Activated B cell treated with CpG ODN at 0.5 μM for 24 hours (primary cell): ENCODE results near the gene LRRC63. TPM values are rescaled to one million over a fixed set of nuclear protein-coding genes. Genes with fewer than 3 reads are reported as not detected.
A peak's percentile ranks its signal among the peaks of the same experiment; 100 is the strongest.

Experiments used
- ATAC-seq: fragments of 200-7000 bp; cut with Tn5 transposase; one replicate; pipeline ENCODE4 v1.10.0; 2021; ENCODE audit warnings: low read depth, mild to moderate bottlenecking, moderate library complexity
- CTCF ChIA-PET: fragments of 350-600 bp; sonication (Branson Sonifier 250); formaldehyde crosslinking; loops from one replicate; lab custom pipeline; 2021; ENCODE audit warnings: antibody characterized with exemption; lab: Charles Lee
- POLR2A ChIA-PET: fragments of 350-600 bp; sonication (Branson Sonifier 250); formaldehyde crosslinking; loops from one replicate; lab custom pipeline; 2021; ENCODE audit warnings: antibody characterized with exemption; lab: Charles Lee
- DNase-seq: peaks from one replicate; pipeline ENCODE4 v3.0.0; 2022
- H3K27ac Mint-ChIP-seq: one replicate; pipeline ENCODE4 v1.8.0; 2020; ENCODE audit warnings: mixed read lengths
- H3K27me3 Mint-ChIP-seq: one replicate; pipeline ENCODE4 v1.8.0; 2021; ENCODE audit warnings: mixed read lengths
- H3K36me3 Mint-ChIP-seq: one replicate; pipeline ENCODE4 v1.8.0; 2021; ENCODE audit warnings: low read depth, mixed read lengths
- H3K4me1 Mint-ChIP-seq: one replicate; pipeline ENCODE4 v1.8.0; 2021; ENCODE audit warnings: mixed read lengths
- H3K4me3 Mint-ChIP-seq: one replicate; pipeline ENCODE4 v1.8.0; 2020; ENCODE audit warnings: mild to moderate bottlenecking, mixed read lengths
- H3K9me3 Mint-ChIP-seq: one replicate; pipeline ENCODE4 v1.8.0; 2020; ENCODE audit warnings: mixed read lengths
- CTCF ChIP-seq: fragments of 200-600 bp; IDR thresholded peaks from one replicate; pipeline ENCODE4 v1.8.0; 2022; ENCODE audit warnings: antibody characterized with exemption, mild to moderate bottlenecking
- intact Hi-C: fragments of 100-400 bp; cut with micrococcal nuclease; formaldehyde crosslinking; loops from one replicate; pipeline ENCODE4 v1.15.1; 2024
- total RNA-seq: library from RNA; stranded (reverse); gene quantifications from 2 replicates; pipeline ENCODE4 v1.2.3, GENCODE V29; 2022

Gene LRRC63
- total RNA-seq, 1 donor from 2014 or later, result not detected

- Mint-ChIP-seq H3K4me1 (peaks cover 80% of the 10 kb centered on the region), H3K36me3 (peaks cover 54% of the 10 kb centered on the region), H3K4me3 (peak overlapping the region; percentile 99), H3K27me3 (no peaks in the 10 kb centered on the region), H3K27ac (peak overlapping the region; percentile 98), H3K9me3 (no peaks in the 10 kb centered on the region)
- ChIA-PET CTCF (interaction anchor here (4.4 kb wide), 1 partner anchor 20 kb away, joined by 28 read pairs; no protein-coding TSS in a partner anchor), POLR2A (interaction anchor here (0.5 to 8.5 kb wide), 3 partner anchors 11 to 159 kb away, joined by 3 to 247 read pairs (median 4); no protein-coding TSS in a partner anchor)
- DNase-seq (no peak), ATAC-seq (no peak)
- no peak for TF ChIP-seq CTCF
- intact Hi-C loops, result loop anchor here (5.0 kb wide), 5 partner anchors 33 to 763 kb away; partner anchors contain the start of genes LRCH1 and SLC25A30
Observed at GRCh38 chr13:46179969-46180763, 31.6 kb upstream of the LRRC63 start.

- intact Hi-C loops, result loop anchor here (5.0 kb wide), 5 partner anchors 34 to 764 kb away; partner anchors contain the start of genes LRCH1 and SLC25A30
- ChIA-PET CTCF (interaction anchor here (2.4 kb wide), 1 partner anchor 15 kb away, joined by 20 read pairs; no protein-coding TSS in a partner anchor), POLR2A (interaction anchor here (0.7 to 8.5 kb wide), 15 partner anchors 12 to 841 kb away, joined by 3 to 247 read pairs (median 7); partner anchors contain the start of genes RUBCNL, TPT1 and ZC3H13)
- Mint-ChIP-seq H3K27me3 (no peaks in the 10 kb centered on the region), H3K4me3 (peak overlapping the region; percentile 99), H3K4me1 (peaks cover 70% of the 10 kb centered on the region), H3K36me3 (peaks cover 45% of the 10 kb centered on the region), H3K9me3 (no peaks in the 10 kb centered on the region), H3K27ac (peak overlapping the region; percentile 98)
- DNase-seq (no peak), ATAC-seq (no peak)
- no peak for TF ChIP-seq CTCF
Observed at GRCh38 chr13:46181377-46181839, 30.3 kb upstream of the LRRC63 start.

DNA sequence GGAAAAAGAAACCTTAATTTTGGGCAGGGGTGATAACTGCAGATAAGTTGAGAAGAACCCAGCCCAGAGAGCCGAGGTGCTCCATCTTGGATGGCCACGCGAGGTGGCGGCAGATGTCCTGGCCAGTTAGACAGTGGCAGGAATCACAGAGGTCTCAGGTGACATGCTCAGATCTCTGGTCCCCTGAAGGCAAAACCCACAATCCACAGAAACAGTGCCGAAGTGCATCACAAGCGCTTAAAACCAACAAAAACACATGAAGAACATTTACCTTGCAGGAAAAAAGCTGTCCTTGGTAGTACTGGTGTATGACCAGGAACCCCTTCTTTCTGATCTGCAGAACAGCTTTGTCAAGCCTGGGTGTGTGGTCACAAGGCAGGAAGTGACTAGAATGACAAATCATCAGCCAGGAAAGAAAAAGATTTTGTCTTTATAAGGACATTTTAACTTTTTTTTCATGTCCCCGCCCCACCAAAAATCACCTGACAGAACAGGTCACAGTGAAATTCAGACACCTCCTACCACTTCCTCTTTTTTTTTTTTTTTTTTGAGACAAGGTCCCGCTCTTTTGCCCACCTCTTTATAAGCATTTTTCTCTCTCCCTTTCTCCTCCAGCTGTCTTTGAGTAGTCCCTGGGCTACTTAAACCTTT lies 29.8 kb upstream of the LRRC63 start, which contains the start of gene LCP1:
Gene LCP1, minus strand, starts transcription at position 338 of the 651 bp plus-strand sequence. CDS start 22,515 bp downstream, outside the sequence.
- peak within 1 kb of the TSS; percentile 99 for H3K4me3 Mint-ChIP-seq
- H3K9me3 Mint-ChIP-seq, result no peaks in the 10 kb centered on the region
- DNase-seq, result peak; percentile 44
- H3K27me3 Mint-ChIP-seq, result no peaks in the 10 kb centered on the region
- peak; percentile 65 for ATAC-seq
- CTCF ChIA-PET, result interaction anchor here (1.0 to 2.4 kb wide), 5 partner anchors 11 to 22 kb away, joined by 3 to 21 read pairs (median 4); no protein-coding TSS in a partner anchor
- peaks cover 64% of the 10 kb centered on the region for H3K4me1 Mint-ChIP-seq
- POLR2A ChIA-PET, result interaction anchor here (0.6 to 8.5 kb wide), 17 partner anchors 13 to 841 kb away, joined by 3 to 247 read pairs (median 7); partner anchors contain the start of genes RUBCNL, TPT1 and ZC3H13
- intact Hi-C loops, result loop anchor here (1.0 to 5.0 kb wide), 8 partner anchors 17 to 765 kb away; partner anchors contain the start of genes LRCH1 and SLC25A30
- peaks cover 42% of the 10 kb centered on the region for H3K36me3 Mint-ChIP-seq
- TF ChIP-seq CTCF, result no peak
- peak within 1 kb of the TSS; percentile 98 for H3K27ac Mint-ChIP-seq

- CTCF ChIA-PET, result interaction anchor here (1.0 to 2.4 kb wide), 5 partner anchors 11 to 23 kb away, joined by 3 to 21 read pairs (median 4); no protein-coding TSS in a partner anchor
- H3K27me3 Mint-ChIP-seq, result no peaks in the 10 kb centered on the region
- ATAC-seq, result peak; percentile 3
- peak overlapping the region; percentile 99 for H3K4me3 Mint-ChIP-seq
- DNase-seq, result no peak
- H3K4me1 Mint-ChIP-seq, result peaks cover 60% of the 10 kb centered on the region
- H3K27ac Mint-ChIP-seq, result peak overlapping the region; percentile 98
- no peaks in the 10 kb centered on the region for H3K9me3 Mint-ChIP-seq
- POLR2A ChIA-PET, result interaction anchor here (0.6 to 8.5 kb wide), 15 partner anchors 13 to 764 kb away, joined by 3 to 247 read pairs (median 7); partner anchors contain the start of genes RUBCNL, SLC25A30 and ZC3H13
- TF ChIP-seq CTCF, result no peak
- intact Hi-C loops, result loop anchor here (1.0 to 5.0 kb wide), 8 partner anchors 17 to 765 kb away; partner anchors contain the start of genes LRCH1 and SLC25A30
- H3K36me3 Mint-ChIP-seq, result peaks cover 37% of the 10 kb centered on the region
Observed at GRCh38 chr13:46182491-46182877, 29.2 kb upstream of the LRRC63 start.
